KMS-11 (cell line): ENCODE data around the gene CYP2J2.
"Not testable (repeated sequence)": the region's sequence is repeated elsewhere in the genome, so short reads cannot be mapped to it uniquely, and the experiment has no call there.

Source experiments
- H2AFZ ChIP-seq: fragments of 200-600 bp; sonication (generic); 2 replicates; pipeline ENCODE4 v1.6.1; 2016; ENCODE audit warnings: antibody characterized with exemption, mixed run types, low read depth
- H3K27ac ChIP-seq: fragments of 200-600 bp; sonication (generic); 2 replicates; pipeline ENCODE4 v1.6.1; 2016; ENCODE audit warnings: mild to moderate bottlenecking, mixed run types
- H3K27me3 ChIP-seq: fragments of 200-600 bp; sonication (generic); 2 replicates; pipeline ENCODE4 v1.6.1; 2017; ENCODE audit warnings: mild to moderate bottlenecking, low read depth, mixed run types, moderate library complexity; ENCODE audit not compliant: insufficient read depth
- H3K36me3 ChIP-seq: fragments of 200-600 bp; sonication (generic); 2 replicates; pipeline ENCODE4 v1.6.1; 2017; ENCODE audit warnings: mild to moderate bottlenecking, mixed run types; ENCODE audit not compliant: insufficient read depth
- H3K4me1 ChIP-seq: fragments of 200-600 bp; sonication (generic); 2 replicates; pipeline ENCODE4 v1.6.1; 2016; ENCODE audit warnings: mild to moderate bottlenecking, low read depth, mixed run types; ENCODE audit not compliant: poor library complexity, severe bottlenecking
- H3K4me2 ChIP-seq: fragments of 200-600 bp; sonication (generic); 2 replicates; pipeline ENCODE4 v1.7.0; 2016; ENCODE audit warnings: mild to moderate bottlenecking, mixed run types
- H3K4me3 ChIP-seq: fragments of 200-600 bp; sonication (generic); IDR thresholded peaks from 2 replicates; pipeline ENCODE4 v1.6.1; 2017; ENCODE audit warnings: low read depth, low read length, mixed read lengths; ENCODE audit not compliant: insufficient read depth
- H3K79me2 ChIP-seq: fragments of 200-600 bp; sonication (generic); 2 replicates; pipeline ENCODE4 v1.6.1; 2016; ENCODE audit warnings: low read depth, mixed run types; ENCODE audit not compliant: insufficient read depth
- H3K9ac ChIP-seq: fragments of 200-600 bp; sonication (generic); 2 replicates; pipeline ENCODE4 v1.6.1; 2016; ENCODE audit warnings: mild to moderate bottlenecking, mixed run types
- H4K20me1 ChIP-seq: fragments of 200-600 bp; sonication (generic); 2 replicates; pipeline ENCODE4 v1.6.1; 2016; ENCODE audit warnings: mild to moderate bottlenecking, mixed run types; ENCODE audit not compliant: insufficient read depth
- TF ChIP-seq, protein P1 (sequence below): fragments of 200-600 bp; sonication (generic); conservative IDR thresholded peaks from 2 replicates; pipeline ENCODE4 v1.6.1; 2017; ENCODE audit warnings: low read depth, mild to moderate bottlenecking, antibody characterized with exemption, low read length, moderate library complexity, mixed read lengths

The CYP2J2 gene

GRCh38 chr1:59915516-59915915, 11.1 kb downstream of the CYP2J2 start:
- H3K27ac ChIP-seq, result no peak overlapping the region

DNA sequence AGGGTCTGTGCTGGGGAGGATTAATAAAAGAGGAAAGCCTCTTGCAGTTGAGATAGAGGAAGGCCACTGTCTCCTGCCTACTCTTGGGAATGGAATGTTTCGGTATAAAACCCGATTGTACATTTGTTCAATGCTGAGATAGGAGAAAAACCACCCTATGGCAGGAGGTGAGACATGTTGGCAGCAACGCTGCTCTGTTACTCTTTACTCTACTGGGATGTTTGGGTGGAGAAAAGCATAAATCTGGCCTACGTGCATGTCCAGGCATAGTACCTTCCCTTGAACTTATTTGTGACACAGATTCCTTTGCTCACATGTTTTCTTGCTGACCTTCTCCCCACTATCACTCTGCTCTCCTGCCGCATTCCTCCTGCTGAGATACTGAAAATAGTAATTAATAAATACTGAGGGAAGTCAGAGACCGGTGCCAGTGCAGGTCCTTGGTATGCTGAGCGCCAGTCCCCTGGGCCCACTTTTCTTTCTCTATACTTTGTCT, 11.7 kb downstream of the CYP2J2 start:
- H3K9ac ChIP-seq, H3K27ac ChIP-seq, H3K4me2 ChIP-seq, H3K36me3 ChIP-seq, H3K79me2 ChIP-seq, H3K4me3 ChIP-seq, H3K4me1 ChIP-seq, H4K20me1 ChIP-seq, H2AFZ ChIP-seq, H3K27me3 ChIP-seq: not testable (repeated sequence)

More at GRCh38 chr1:59915516-59915915, 11.1 kb downstream of the CYP2J2 start:
- Histone ChIP-seq H3K36me3 (no peaks in the 10 kb centered on the region), H3K79me2 (no peaks in the 10 kb centered on the region), H3K4me1 (no peaks in the 10 kb centered on the region), H3K4me3 (no peak overlapping the region), H3K27me3 (no peaks in the 10 kb centered on the region), H3K9ac (no peak overlapping the region), H4K20me1 (no peaks in the 10 kb centered on the region), H2AFZ (no peak overlapping the region), H3K4me2 (no peak overlapping the region)
- TF ChIP-seq, protein P1, sequence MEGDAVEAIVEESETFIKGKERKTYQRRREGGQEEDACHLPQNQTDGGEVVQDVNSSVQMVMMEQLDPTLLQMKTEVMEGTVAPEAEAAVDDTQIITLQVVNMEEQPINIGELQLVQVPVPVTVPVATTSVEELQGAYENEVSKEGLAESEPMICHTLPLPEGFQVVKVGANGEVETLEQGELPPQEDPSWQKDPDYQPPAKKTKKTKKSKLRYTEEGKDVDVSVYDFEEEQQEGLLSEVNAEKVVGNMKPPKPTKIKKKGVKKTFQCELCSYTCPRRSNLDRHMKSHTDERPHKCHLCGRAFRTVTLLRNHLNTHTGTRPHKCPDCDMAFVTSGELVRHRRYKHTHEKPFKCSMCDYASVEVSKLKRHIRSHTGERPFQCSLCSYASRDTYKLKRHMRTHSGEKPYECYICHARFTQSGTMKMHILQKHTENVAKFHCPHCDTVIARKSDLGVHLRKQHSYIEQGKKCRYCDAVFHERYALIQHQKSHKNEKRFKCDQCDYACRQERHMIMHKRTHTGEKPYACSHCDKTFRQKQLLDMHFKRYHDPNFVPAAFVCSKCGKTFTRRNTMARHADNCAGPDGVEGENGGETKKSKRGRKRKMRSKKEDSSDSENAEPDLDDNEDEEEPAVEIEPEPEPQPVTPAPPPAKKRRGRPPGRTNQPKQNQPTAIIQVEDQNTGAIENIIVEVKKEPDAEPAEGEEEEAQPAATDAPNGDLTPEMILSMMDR, result no peak

GRCh38 chr1:59908682-59909081, 17.9 kb downstream of the CYP2J2 start:
- Histone ChIP-seq H3K27me3 (no peaks in the 10 kb centered on the region), H3K4me1 (peaks cover 2% of the 10 kb centered on the region), H3K36me3 (no peaks in the 10 kb centered on the region), H3K9ac (no peak overlapping the region), H3K4me3 (no peak overlapping the region), H3K79me2 (no peaks in the 10 kb centered on the region), H4K20me1 (no peaks in the 10 kb centered on the region), H3K27ac (no peak overlapping the region), H2AFZ (no peak overlapping the region), H3K4me2 (no peak overlapping the region)
- TF ChIP-seq, protein P1, result no peak

DNA sequence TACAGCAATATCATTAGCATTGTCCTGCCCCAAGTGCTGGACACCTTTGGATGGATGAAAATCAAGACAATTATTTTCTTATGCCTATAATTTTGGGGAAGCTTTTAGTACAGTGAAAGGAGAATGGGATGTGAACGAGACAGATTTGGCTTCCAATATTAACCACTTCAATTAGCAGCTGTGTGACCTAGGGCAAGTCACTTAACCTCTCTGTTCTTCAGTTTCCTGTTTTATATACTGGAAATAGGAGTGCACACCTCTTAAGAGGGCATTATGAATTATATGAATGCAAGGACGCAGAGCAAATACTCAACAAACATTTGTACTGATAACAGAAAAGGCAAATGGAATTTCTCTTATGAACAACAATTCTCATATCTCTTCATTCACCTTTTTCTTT, 18.5 kb downstream of the CYP2J2 start:
- Histone ChIP-seq H3K36me3 (no peaks in the 10 kb centered on the region), H3K4me2 (no peak overlapping the region), H4K20me1 (no peaks in the 10 kb centered on the region), H3K4me1 (peaks cover 7% of the 10 kb centered on the region), H3K27me3 (no peaks in the 10 kb centered on the region), H3K4me3 (no peak overlapping the region), H3K79me2 (no peaks in the 10 kb centered on the region), H3K27ac (no peak overlapping the region), H2AFZ (no peak overlapping the region), H3K9ac (no peak overlapping the region)
- TF ChIP-seq, protein P1, result no peak

DNA sequence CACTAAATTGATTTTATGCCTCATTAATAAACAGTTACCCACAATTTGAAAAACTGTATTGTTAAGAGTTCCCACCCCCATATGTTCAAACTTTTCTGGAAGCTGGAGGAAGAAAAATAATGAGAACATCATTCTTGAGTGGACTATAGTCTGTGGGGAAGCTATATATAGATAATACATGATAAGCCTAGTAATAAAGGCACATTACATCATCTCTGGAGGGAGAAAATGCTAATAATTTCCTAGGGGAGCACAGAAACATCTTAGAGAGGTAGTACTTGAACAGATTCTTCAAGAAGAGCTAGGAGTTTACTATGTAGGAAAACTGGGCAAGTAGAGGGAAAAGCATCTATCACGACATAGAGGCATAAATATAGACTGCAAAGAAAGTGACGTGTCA, 19.6 kb downstream of the CYP2J2 start:
- TF ChIP-seq, protein P1, result no peak
- Histone ChIP-seq H4K20me1 (no peaks in the 10 kb centered on the region), H3K36me3 (no peaks in the 10 kb centered on the region), H3K27ac (no peak overlapping the region), H3K4me1 (peaks cover 10% of the 10 kb centered on the region), H3K4me3 (no peak overlapping the region), H3K27me3 (no peaks in the 10 kb centered on the region), H3K9ac (no peak overlapping the region), H3K4me2 (no peak overlapping the region), H3K79me2 (no peaks in the 10 kb centered on the region), H2AFZ (no peak overlapping the region)
